HG02840 (cell line): ENCODE measurements around the gene ZBTB46.
"Not testable (repeated sequence)": the region's sequence is repeated elsewhere in the genome, so short reads cannot be mapped to it uniquely, and the experiment has no call there.

ENCODE experiments used
- ATAC-seq: cut with Tn5 transposase; IDR thresholded peaks from one replicate; pipeline ENCODE4 v1.9.1; 2021; ENCODE audit warnings: mild to moderate bottlenecking, moderate library complexity, moderate number of reproducible peaks; ENCODE audit not compliant: unreplicated experiment, low FRiP score

Gene ZBTB46

GRCh38 chr20:63791497-63792156 is 39.4 kb downstream of the ZBTB46 start:
- ATAC-seq = no peak

GRCh38 chr20:63790572-63791168 is 40.4 kb downstream of the ZBTB46 start:
- ATAC-seq = no peak

- no peak for ATAC-seq
Measured at GRCh38 chr20:63789836-63790571, 41.1 kb downstream of the ZBTB46 start.

- ATAC-seq = no peak
Measured at GRCh38 chr20:63787749-63788148, 43.3 kb downstream of the ZBTB46 start.

GRCh38 chr20:63787302-63787701 is 43.8 kb downstream of the ZBTB46 start:
- ATAC-seq = no peak

GRCh38 chr20:63785691-63786131 is 45.4 kb downstream of the ZBTB46 start:
- no peak for ATAC-seq

GRCh38 chr20:63783970-63784369 is 47.1 kb downstream of the ZBTB46 start:
- no peak for ATAC-seq

GRCh38 chr20:63782521-63782971 is 48.5 kb downstream of the ZBTB46 start:
- no peak for ATAC-seq

GRCh38 chr20:63782051-63782471 is 49.0 kb downstream of the ZBTB46 start:
- no peak for ATAC-seq

GRCh38 chr20:63781181-63781580 is 49.9 kb downstream of the ZBTB46 start:
- no peak for ATAC-seq

GRCh38 chr20:63778857-63779256 is 52.2 kb downstream of the ZBTB46 start:
- ATAC-seq = no peak

GRCh38 chr20:63778034-63778752 is 52.9 kb downstream of the ZBTB46 start:
- no peak for ATAC-seq

- no peak for ATAC-seq
Measured at GRCh38 chr20:63777614-63778013, 53.5 kb downstream of the ZBTB46 start.

- not testable (repeated sequence) for ATAC-seq
Measured at GRCh38 chr20:63776875-63777274, 54.2 kb downstream of the ZBTB46 start.

- no peak for ATAC-seq
Measured at GRCh38 chr20:63775096-63775978, 55.7 kb downstream of the ZBTB46 start.

- ATAC-seq = no peak
Measured at GRCh38 chr20:63774306-63774705, 56.8 kb downstream of the ZBTB46 start.

GRCh38 chr20:63773571-63774241 is 57.4 kb downstream of the ZBTB46 start:
- no peak for ATAC-seq

- ATAC-seq = no peak
Measured at GRCh38 chr20:63772781-63773518, 58.1 kb downstream of the ZBTB46 start.
